ENCODE results near the gene FOLR1. TPM values are rescaled to one million over a fixed set of nuclear protein-coding genes. Genes with fewer than 3 reads are reported as not detected.

The FOLR1 gene
- total RNA-seq, 1 donor from 2014 or later = not detected

DNA sequence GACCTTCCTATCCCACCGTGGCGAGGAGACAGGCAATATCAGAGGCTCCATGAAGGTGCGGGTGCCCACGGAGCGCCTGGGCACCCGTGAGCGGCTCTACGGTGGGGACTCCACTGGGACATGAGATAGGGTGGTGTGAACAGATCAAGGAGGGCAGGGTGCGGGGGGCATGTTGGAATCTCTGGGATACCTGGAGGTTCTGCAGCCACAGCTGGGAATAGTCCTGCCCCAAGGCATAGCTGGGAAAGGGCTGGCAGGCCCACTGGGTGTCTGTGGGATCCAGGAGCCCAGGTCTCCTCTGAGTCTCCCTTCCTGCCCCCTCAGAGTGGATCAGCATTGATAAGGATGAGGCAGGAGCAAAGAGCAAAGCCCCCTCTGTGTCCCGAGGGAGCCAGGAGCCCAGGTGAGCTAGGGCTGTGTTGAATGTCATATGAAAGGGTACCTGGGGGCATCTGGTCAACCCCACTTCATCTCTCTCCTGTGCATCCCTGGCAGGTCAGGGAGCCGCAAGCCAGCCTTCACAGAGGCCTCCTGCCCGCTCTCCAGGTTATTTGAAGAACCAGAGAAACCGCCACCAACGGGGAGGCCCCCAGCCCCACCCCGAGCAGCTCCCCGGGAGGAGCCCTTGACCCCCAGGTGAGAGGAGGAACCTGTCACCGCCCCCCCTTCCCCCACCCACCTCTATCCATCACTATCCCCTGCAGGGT is 43.6 kb downstream of the FOLR1 start:
- peaks cover 9% of the 10 kb centered on the region for H3K27me3 Mint-ChIP-seq
- CTCF ChIA-PET = interaction anchor here (0.8 to 1.5 kb wide), 3 partner anchors 14 to 179 kb away, joined by 3 to 4 read pairs (median 3); no protein-coding TSS in a partner anchor
- no peak for ATAC-seq (ENCODE audit: low read depth)
- peaks cover 66% of the 10 kb centered on the region for H3K36me3 Mint-ChIP-seq (ENCODE audit: low read depth)
- POLR2A ChIA-PET = interaction anchor here (0.6 to 3.3 kb wide), 2 partner anchors 11 to 32 kb away, joined by 3 to 21 read pairs; partner anchors contain the start of gene INPPL1
- peaks cover 33% of the 10 kb centered on the region for H3K4me1 Mint-ChIP-seq
- TF ChIP-seq, protein P1, sequence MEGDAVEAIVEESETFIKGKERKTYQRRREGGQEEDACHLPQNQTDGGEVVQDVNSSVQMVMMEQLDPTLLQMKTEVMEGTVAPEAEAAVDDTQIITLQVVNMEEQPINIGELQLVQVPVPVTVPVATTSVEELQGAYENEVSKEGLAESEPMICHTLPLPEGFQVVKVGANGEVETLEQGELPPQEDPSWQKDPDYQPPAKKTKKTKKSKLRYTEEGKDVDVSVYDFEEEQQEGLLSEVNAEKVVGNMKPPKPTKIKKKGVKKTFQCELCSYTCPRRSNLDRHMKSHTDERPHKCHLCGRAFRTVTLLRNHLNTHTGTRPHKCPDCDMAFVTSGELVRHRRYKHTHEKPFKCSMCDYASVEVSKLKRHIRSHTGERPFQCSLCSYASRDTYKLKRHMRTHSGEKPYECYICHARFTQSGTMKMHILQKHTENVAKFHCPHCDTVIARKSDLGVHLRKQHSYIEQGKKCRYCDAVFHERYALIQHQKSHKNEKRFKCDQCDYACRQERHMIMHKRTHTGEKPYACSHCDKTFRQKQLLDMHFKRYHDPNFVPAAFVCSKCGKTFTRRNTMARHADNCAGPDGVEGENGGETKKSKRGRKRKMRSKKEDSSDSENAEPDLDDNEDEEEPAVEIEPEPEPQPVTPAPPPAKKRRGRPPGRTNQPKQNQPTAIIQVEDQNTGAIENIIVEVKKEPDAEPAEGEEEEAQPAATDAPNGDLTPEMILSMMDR (IDR thresholded peaks at IDR 0.05) = no peak
- no peak for DNase-seq
- intact Hi-C loops (cut with micrococcal nuclease) = no loop called here
- H3K9me3 Mint-ChIP-seq = no peaks in the 10 kb centered on the region
- H3K27ac Mint-ChIP-seq = no peak overlapping the region
- no peak overlapping the region for H3K4me3 Mint-ChIP-seq

GRCh38 chr11:72236083-72236697 is 44.2 kb downstream of the FOLR1 start:
- Mint-ChIP-seq H3K27me3 (peaks cover 16% of the 10 kb centered on the region), H3K4me1 (peaks cover 38% of the 10 kb centered on the region), H3K27ac (no peak overlapping the region), H3K36me3 (ENCODE audit: low read depth) (peaks cover 61% of the 10 kb centered on the region), H3K9me3 (no peaks in the 10 kb centered on the region), H3K4me3 (no peak overlapping the region)
- TF ChIP-seq, protein P1 (IDR thresholded peaks at IDR 0.05) = no peak
- ATAC-seq (ENCODE audit: low read depth) (no peak), DNase-seq (no peak)
- intact Hi-C loops (cut with micrococcal nuclease) = no loop called here
- CTCF ChIA-PET = interaction anchor here (0.8 to 1.5 kb wide), 4 partner anchors 10 to 178 kb away, joined by 3 to 4 read pairs (median 3); no protein-coding TSS in a partner anchor
- POLR2A ChIA-PET = interaction anchor here (3.3 kb wide), 1 partner anchor 12 kb away, joined by 21 read pairs; the partner anchor contains the start of gene INPPL1

DNA sequence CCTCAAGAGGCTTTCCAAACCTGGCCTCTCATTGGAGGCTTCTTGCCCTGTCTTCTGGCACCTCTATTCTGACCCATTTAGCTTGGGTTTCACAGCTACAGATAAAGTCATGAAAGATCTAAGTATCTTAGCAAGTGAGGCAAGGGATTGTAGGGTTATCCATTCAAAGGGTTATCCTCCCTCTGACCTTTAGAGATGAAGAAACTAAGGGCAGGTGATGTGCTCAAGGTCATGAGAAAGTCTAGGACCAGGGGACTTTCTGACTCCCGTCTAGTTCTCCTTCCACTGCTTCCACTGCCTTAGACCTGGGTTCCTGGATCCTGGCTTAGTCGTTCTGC is 44.8 kb downstream of the FOLR1 start:
- Mint-ChIP-seq H3K36me3 (ENCODE audit: low read depth) (peaks cover 55% of the 10 kb centered on the region), H3K27ac (no peak overlapping the region), H3K27me3 (peaks cover 20% of the 10 kb centered on the region), H3K4me3 (no peak overlapping the region), H3K9me3 (no peaks in the 10 kb centered on the region), H3K4me1 (peaks cover 40% of the 10 kb centered on the region)
- ChIA-PET CTCF (interaction anchor here (1.2 to 1.5 kb wide), 3 partner anchors 10 to 53 kb away, joined by 3 to 4 read pairs (median 3); no protein-coding TSS in a partner anchor), POLR2A (interaction anchor here (3.3 kb wide), 1 partner anchor 13 kb away, joined by 21 read pairs; the partner anchor contains the start of gene INPPL1)
- DNase-seq (no peak), ATAC-seq (ENCODE audit: low read depth) (no peak)
- TF ChIP-seq, protein P1 (IDR thresholded peaks at IDR 0.05) = no peak
- intact Hi-C loops (cut with micrococcal nuclease) = no loop called here

- CTCF ChIA-PET = interaction anchor here (1.0 to 1.9 kb wide), 7 partner anchors 9 to 212 kb away, joined by 3 to 11 read pairs (median 4); no protein-coding TSS in a partner anchor
- Mint-ChIP-seq H3K9me3 (no peaks in the 10 kb centered on the region), H3K36me3 (ENCODE audit: low read depth) (peaks cover 50% of the 10 kb centered on the region), H3K4me3 (no peak overlapping the region), H3K27ac (no peak overlapping the region), H3K4me1 (peaks cover 45% of the 10 kb centered on the region), H3K27me3 (peaks cover 25% of the 10 kb centered on the region)
- no peak for ATAC-seq (ENCODE audit: low read depth)
- intact Hi-C loops (cut with micrococcal nuclease) = no loop called here
- POLR2A ChIA-PET = interaction anchor here (3.3 kb wide), 1 partner anchor 13 kb away, joined by 21 read pairs; the partner anchor contains the start of gene INPPL1
- TF ChIP-seq, protein P1 (IDR thresholded peaks at IDR 0.05) = no peak
- DNase-seq = no peak
Measured at GRCh38 chr11:72237112-72237931, 45.4 kb downstream of the FOLR1 start.
